GM19240 (cell line): Measurements from ENCODE around the gene FUNDC2.

Experiments
- DNase-seq: peaks from one replicate; pipeline ENCODE4 v3.0.0; 2011; ENCODE audit warnings: low spot score; ENCODE audit not compliant: insufficient read length

FUNDC2 gene

GRCh38 chrX:155023907-155024833, 2.5 kb upstream of the FUNDC2 start:
- DNase-seq = no peak

GRCh38 chrX:155026420-155026726, 271 bp upstream of the FUNDC2 start:
- DNase-seq = no peak

GRCh38 chrX:155027509-155028066, 944 bp downstream of the FUNDC2 start:
- DNase-seq = no peak

GRCh38 chrX:155028129-155028528, 1.5 kb downstream of the FUNDC2 start:
- no peak for DNase-seq

- DNase-seq = no peak
These were observed 2.2 kb downstream of the FUNDC2 start for GRCh38 chrX:155028877-155029291.

DNA sequence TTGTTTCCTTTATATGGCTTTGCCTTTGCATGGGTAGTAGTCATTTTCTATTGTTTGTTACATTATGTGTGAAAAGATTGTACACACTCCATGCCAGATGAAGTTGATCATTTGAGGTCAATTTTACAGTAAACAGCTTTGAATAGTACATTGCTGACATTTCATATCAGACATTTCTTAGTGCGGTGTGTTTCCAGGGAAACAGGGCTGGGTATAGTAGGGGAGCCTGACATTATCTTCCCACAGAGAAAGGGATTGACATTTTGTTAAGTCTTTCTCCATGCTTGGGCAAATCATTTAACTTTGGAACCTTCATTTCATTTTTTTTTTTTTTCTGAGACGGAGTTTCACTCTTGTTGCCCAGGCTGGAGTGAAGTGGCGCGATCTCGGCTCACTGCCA, 5.0 kb downstream of the FUNDC2 start:
- DNase-seq = no peak

DNA sequence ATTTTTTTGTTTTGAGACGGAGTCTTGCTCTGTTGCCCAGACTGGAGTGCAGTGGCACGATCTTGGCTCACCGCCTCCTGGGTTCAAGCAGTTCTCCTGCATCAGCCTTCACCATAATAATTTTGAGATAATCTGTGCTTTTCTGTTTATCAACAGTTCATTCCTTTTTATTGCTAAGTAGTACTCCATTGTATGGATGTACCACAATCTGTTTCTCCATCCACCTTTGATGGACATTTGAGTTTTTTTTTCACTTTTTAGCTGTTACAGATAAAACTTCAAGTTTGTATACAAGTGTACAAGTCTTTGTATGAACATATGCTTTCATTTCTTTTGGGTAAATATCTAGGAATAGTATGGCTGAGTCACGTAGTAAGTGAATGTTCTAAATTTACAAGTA, 9.0 kb downstream of the FUNDC2 start:
- DNase-seq = no peak

DNA sequence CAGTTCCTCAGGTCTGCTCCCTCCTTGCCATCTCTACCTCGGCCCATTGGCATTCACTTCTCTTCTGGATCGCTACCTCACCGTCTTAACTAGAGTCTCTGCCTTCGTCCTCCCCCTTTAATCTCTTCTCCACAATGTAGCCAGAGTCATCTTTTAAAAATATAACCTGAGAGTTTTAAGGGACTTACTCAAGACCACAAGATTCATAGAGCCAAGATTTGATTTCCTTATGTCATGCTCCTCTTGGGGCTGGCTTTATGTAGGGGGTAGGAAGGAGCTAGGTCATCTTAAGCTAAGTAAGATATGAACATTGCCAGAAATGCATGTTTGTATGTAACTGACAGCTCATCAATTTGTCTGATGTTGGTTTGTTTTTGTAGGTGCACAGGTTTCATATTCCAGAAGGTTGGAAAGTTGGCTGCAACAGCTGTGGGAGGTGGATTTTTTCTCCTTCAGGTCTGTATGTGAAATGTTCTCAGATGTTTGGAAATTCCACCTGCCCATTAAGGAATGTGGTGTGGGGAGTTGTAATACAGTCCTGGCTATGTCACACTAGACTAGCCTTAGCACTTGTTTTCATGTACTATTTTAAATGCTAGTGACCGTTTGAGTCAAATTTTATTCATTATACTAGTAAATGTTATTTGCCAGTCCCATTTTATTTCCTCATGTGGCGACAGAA, 19.6 kb downstream of the FUNDC2 start:
- no peak for DNase-seq

DNA sequence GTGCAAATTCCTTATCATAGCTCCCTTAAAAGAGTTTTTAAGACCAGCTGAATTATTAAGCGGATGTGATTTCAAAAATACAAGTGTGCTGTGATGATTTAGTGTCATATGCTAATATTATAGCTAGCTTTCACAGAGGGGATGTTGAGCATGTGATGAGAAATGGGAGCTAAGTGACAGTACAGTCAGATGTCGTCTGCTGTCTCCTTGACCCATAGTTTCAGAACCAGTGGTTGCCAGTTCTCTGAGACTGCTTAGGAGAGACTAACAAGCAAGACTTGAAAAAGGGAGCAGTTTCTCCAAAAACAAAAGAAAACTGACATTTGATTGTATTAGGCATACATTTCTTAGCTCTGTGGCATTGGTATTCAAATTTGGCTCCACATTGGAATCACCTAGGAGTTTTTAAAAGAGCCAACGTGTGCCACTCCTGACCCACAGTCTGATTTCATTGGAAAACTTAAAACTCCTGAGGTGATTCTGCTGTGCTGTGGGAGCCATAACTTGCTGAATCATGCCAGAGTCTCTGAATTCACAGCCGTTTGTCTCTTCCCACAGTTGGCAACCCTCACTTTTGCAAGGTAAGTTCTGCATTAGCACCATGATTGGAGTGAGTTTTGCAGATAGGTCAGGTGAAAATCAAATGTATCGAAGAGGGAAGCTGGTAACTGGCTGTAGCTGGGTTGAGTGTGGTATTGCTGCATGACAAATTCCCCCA, 20.3 kb downstream of the FUNDC2 start:
- no peak for DNase-seq

GRCh38 chrX:155048977-155049619, 22.5 kb downstream of the FUNDC2 start:
- no peak for DNase-seq

GRCh38 chrX:155052738-155053498, 26.3 kb downstream of the FUNDC2 start:
- DNase-seq = no peak

DNA sequence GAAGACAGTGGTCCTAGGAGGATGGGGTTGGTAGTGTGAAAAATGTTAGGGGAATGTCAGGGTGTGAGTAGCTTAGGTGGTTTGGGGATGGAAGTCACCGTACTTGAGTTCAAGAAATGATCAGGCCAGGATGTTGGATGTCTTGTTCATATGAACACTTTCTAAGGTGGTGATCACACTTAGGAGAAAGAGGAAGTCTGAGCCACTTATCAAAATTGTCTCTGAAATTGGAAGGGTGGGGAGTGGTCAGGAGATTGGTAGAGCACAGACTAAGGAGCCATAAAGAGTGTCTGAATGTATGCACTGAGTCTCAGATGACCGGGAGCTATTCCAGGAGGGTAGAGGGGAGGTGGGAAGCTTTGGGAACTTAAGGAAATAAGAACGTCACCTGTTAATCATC, 27.0 kb downstream of the FUNDC2 start:
- no peak for DNase-seq

DNA sequence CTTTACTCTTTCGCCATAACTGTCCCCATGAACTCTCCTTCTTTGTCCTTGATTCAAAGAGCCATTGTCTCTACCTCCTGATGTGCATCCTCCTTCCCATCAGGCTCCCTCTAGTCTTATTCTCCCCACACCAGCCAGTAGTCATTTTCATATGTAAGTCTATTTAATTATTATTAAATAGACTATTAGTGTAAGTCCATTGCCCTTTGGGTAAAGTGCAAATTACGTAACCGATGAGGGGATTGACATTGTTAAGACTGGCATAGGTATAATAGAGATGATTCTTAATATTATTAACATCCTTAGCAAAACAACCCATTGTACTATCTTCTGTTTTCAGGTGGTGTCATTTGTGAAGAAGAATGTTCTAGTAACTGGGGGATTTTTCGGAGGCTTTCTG, 27.6 kb downstream of the FUNDC2 start:
- no peak for DNase-seq

DNA sequence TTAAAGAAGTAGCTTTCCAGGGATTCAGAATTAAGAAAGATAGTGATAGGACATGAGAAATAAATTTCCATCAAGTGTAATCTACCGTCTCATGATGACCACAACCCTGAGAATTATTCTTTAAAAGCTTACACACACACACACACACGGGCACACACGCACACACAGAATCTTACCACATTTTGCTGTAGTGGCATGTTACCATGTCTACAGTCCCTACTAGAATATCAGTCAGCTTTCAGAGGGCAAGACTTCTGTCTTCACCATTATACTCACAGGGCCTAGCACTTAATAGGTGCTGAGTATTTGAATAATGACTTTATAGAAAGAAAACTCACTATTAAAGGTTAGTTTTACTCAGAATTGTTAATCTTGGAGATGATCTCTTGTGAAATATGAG, 28.9 kb downstream of the FUNDC2 start:
- no peak for DNase-seq

- DNase-seq = no peak
These were observed 29.8 kb downstream of the FUNDC2 start for GRCh38 chrX:155056471-155056870.

DNA sequence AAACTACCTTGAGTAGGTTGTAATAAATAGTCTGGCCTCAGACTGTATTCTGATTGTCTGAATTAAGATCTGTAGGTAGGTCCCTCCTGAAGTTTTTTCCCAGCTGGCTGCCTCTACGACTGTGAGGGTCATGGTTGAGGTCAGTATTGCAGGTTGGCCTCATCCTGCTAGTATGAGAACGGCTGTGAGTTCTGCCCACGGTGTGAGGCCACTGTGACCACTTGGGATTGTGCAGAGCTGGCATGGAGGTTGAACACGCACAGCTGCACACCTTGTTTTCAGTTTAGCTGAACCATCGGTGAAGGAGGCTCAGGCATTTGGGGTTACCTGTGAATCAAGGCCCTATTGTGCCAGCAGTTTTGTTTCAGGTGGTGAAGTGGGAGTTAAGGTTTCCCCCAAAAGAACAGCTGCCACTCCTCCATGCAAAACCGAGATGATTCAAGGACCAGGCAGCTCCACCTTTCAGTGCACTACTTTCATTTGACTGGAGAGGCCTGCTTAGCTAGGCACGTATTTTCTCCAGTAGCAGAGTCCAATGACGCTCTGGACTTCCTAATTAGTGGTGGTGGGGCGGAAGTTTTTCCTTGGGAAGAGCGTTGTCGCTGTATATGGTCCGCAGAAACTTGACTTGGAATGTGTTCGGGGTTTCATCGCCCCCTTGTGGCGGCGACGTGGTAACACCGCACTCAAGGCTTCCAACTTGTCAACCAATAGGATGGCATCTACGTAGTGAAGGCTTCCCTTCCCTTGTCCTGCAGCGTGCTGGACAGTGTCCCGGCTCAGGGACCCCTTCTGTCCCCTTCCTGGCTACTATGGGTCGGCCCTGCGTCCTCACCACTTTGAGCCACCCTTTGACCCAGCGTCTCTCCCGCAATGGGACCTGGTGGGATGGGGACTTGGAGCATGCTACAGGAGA, 30.5 kb downstream of the FUNDC2 start:
- DNase-seq = no peak

DNA sequence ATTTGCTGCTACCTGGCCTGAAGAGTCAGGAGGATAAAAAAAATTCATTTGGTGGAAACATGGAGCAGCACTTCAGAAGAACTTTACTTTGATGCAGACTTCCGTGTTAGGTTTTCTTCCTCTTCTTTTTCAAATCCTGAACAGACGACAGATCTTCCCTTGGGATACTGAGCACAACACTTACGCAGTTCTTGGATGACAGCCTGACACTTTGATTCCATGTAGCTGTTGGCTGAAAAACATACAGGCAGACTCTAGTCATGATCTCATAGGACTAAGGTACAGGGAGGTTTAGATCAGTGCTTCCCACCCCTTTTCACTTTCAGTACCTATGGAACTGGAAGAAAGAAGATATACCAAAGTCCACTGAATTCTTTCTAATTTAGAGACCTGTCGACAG, 35.1 kb downstream of the FUNDC2 start:
- DNase-seq = no peak

DNA sequence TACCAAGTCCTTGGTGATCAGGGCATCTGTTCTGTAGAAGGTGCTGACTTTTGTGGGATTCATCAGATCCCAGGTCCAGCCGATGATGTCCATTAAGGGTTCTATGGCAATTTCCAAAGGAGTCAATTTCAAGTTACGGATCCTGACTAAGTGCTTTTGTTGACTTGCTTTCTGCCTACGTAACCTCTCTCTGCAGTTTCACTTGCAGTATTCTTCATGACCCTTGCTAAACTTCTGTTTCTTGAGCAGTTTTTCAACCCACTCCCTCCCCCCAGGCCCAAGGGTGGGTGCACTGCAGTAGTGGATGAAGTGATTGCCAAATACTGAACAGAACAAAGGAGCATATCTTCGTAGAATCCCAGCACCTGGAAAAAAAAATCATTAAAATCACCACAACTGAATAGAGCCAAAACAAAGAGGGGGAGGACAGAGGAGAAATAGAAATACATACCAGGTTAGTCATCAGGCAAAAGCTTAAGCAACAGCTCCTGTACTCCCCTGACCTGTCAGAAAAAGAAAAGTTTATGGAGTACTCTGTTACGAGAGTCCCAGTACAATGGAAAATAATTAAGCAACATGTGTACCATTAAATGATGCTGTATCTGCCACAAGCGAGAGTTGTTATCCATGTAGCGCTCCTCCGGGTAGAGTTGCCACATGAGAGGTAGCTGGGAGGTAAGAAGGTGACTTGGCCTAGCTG, 38.5 kb downstream of the FUNDC2 start:
- no peak for DNase-seq

GRCh38 chrX:155068165-155068564, 41.5 kb downstream of the FUNDC2 start:
- DNase-seq = no peak
